ENCODE data around the gene TNIK.

TNIK gene

GRCh38 chr3:171181907-171182690 lies 278.1 kb downstream of the TNIK start:
- DNase-seq, result no peak

DNA sequence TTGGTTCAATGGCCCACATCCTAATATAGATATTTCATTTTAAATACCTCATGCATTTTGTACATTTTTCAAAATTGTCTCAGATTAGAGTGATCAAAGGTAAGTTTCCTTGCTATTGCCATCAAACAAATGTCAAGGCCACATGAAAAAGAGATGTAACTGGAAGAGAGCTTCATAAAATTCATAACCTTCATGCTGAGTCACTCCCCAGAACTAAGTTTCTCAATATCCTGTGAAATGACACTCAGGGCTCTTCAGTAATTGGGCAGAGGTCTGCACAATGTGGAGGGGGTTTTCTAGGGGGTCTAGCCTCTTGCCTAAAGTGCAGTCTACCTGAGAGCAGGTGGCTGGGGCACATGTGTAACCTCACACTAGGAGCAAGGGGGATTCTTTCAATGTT lies 281.5 kb downstream of the TNIK start:
- no peak for DNase-seq

DNA sequence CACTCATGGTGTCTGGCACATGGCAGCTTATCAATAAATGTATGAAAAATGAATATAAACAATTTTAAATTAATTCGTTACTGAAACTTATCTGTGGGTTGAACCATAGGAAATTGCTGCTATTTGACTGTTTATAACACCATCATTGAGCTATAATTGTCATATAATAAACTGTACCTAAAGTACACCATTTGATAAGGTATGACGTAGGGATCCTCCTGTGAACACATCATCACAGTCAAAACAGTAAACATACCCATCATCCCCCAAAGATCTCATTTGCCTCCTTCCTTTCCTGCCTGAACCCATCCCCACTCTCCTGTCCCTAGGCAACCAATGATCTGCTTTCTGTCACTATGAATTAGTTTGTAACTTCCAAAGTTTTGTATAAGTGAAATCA lies 282.7 kb downstream of the TNIK start:
- no peak for DNase-seq

DNA sequence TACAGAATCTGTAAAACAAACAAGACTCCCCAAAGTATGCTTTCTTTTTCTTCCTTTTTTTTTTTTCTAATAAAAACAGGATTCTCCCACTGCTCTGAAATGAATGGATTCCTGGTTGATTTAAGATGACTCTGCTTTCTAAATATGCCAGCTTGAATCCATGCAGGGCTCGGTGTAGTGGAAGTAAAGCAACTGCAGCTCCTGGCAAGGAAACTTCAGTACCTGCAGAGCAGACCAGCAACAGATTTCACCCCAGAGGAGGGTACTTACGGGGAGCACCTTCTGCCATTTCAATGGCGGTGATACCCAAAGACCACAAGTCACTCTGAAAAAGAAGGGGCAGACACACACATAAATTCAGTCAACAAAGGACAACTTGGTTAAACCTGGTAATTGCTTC lies 283.1 kb downstream of the TNIK start:
- no peak for DNase-seq

GRCh38 chr3:171176244-171176933 lies 283.8 kb downstream of the TNIK start:
- no peak for DNase-seq

GRCh38 chr3:171175741-171176234 lies 284.4 kb downstream of the TNIK start:
- no peak for DNase-seq

GRCh38 chr3:171173736-171174135 lies 286.5 kb downstream of the TNIK start:
- DNase-seq, result no peak

- DNase-seq, result no peak
Observed at GRCh38 chr3:171172070-171172469, 288.1 kb downstream of the TNIK start.

GRCh38 chr3:171169866-171170265 lies 290.3 kb downstream of the TNIK start:
- DNase-seq, result no peak

- no peak for DNase-seq
Observed at GRCh38 chr3:171169443-171169842, 290.8 kb downstream of the TNIK start.

GRCh38 chr3:171168551-171168950 lies 291.7 kb downstream of the TNIK start:
- no peak for DNase-seq

DNA sequence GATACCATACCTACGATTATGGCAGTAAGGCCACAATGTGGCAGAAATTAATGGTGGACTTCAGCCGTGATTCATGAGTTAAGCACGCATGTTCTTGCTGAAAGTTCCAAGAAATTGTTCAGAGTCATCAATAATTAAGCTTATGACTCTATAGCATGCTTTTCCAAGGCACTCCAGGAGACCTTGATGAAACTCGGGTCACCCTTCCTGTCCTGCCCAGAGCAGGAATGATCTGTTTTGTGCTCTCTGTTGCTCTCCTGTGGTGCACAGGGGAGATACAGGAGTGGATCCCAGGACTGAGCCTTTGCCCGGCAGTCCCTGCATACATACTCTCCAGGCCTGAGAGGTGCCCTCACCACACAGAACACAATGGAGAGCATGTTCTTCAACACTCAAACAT lies 292.1 kb downstream of the TNIK start:
- no peak for DNase-seq

GRCh38 chr3:171165983-171166382 lies 294.2 kb downstream of the TNIK start:
- DNase-seq, result no peak

- no peak for DNase-seq
Observed at GRCh38 chr3:171165499-171165921, 294.7 kb downstream of the TNIK start.

DNA sequence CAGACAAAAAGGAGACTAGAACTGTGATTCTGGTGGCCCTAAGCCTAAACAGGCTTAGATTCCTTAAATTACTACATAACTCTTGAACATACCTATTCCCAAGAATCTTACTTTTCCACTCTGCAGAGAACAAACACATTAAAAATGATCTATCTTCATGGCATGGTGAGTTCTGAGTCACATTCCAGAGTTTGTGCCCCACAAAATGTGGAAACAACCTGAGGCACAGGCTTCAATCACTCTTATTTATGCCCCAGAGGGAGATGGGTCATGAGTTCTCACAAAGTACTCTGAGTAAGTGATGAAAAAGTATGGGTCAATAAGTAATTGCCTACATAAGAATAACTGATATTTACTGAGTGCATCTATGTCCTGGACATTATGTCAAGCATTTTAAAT lies 296.1 kb downstream of the TNIK start:
- no peak for DNase-seq

- DNase-seq, result no peak
Observed at GRCh38 chr3:171163101-171164066, 296.8 kb downstream of the TNIK start.

- no peak for DNase-seq
Observed at GRCh38 chr3:171160325-171160724, 299.9 kb downstream of the TNIK start.

DNA sequence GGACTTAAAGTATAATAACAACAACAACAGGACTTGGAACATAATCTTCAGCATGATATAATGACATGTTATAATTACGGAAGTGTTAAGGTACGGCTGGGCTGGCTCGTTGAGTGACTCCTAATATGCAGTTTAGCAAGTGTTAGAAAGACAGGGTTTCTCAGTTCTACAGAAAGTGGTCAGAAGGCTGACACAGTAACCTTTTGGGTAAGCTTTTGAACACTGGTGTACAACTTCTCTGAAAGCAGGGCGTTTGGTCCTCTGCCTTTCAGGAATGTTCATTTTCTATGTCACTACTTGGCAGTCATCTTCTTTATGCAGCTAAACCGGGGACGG lies 300.4 kb downstream of the TNIK start:
- no peak for DNase-seq

DNA sequence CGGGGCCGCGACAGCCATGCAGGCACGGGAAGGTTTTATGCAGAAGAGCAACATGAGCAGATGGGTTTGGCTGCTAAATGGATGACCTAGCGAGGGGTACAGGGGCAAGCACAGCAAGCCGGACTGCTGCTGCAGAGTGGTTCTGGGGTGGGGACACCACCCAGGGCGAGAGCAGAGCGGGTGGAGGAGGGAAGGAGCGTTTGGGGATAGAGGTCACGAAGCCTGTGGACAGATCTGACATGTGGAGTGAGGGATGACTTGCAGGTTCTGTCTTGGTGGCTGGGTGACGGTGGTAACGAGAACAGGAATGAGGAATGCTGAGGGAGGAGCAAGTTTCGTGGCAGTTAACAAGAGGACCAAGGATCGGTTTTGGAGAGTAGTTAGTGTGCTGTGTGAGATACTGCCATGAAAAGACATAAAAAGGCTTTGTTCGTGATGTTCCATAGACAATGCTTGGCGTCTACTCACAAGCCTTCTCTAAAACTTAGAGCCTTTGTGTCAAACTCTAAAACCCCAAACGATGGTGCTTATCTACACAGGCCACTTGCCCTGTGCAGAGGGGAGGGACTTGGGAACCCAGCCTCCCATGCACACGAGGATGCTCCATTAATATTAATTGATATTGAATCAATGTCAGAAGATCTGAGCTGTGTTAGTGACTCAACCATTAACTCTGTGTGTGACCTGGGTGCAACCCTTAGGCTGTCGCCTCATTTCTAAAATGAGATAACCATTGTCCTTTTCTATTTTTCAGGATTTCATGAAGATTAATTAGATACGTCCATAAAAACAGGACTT lies 301.0 kb downstream of the TNIK start:
- DNase-seq, result no peak

GRCh38 chr3:171157980-171158379 lies 302.2 kb downstream of the TNIK start:
- DNase-seq, result no peak

GRCh38 chr3:171157286-171157685 lies 302.9 kb downstream of the TNIK start:
- no peak for DNase-seq

DNA sequence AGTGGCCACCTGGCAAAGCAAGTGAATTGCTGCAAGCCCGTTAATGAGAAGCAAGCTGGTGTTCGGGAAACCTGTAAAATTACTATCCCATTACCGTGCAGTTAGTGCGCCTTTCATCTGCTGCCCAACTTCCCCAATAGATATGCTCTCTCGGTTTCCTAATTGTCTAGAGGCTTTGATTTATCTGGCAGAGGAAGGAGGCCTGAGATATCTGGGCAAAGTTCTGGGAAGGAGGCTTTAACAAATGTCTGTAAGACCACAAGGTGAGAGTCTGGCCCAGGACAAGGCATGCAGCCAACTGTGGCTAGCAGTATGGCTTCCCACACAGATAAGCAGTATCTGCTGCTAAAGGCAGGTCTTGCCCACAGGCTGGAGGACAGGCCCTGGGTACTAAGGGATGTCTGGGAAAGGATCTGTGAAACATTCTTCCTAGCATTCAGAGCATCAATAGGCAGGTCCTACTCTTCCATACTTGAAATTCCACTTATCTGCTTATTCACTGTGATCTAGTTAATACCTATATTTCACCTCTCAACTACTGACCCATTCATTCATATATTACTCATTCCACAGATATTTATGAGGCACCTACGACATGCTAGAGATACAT lies 303.7 kb downstream of the TNIK start:
- DNase-seq, result no peak

Measured in NCI-H1105 treated with DMSO at 0.1 percent for 48 hours (cell line).